ENCODE results near the gene TMEM178B.

The TMEM178B gene

DNA sequence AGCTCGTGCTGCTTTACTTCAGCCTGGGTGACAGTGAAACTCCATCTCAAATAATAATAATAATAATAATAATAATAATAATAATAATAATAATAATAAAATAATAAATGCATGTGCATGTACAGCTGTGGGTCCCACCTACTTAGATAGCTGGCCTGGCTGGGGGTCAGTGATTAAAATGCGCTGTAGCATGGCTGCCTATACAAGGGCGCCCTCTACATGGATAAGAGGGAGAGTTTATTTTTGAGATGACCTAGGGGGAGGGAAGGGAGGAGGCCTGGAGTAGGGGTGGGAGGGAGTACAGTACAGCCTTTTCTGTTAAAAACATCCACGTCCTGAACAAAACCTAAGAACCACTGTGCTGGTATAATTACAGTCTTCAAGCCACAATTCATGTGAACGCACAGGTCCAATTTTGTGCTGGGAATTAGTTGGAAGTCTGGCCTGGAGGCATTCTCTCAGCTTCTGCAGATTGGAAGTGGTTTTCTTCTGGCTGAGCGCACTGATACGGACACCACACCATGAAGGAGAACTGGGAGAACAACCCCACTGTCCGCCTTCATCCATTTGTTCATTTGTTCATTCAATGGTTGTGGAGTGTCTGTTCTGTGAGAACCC is 146.5 kb downstream of the TMEM178B start:
- no peak overlapping the region for H3K4me3 ChIP-seq (ENCODE audit: low read length)
- TF ChIP-seq, protein P1, sequence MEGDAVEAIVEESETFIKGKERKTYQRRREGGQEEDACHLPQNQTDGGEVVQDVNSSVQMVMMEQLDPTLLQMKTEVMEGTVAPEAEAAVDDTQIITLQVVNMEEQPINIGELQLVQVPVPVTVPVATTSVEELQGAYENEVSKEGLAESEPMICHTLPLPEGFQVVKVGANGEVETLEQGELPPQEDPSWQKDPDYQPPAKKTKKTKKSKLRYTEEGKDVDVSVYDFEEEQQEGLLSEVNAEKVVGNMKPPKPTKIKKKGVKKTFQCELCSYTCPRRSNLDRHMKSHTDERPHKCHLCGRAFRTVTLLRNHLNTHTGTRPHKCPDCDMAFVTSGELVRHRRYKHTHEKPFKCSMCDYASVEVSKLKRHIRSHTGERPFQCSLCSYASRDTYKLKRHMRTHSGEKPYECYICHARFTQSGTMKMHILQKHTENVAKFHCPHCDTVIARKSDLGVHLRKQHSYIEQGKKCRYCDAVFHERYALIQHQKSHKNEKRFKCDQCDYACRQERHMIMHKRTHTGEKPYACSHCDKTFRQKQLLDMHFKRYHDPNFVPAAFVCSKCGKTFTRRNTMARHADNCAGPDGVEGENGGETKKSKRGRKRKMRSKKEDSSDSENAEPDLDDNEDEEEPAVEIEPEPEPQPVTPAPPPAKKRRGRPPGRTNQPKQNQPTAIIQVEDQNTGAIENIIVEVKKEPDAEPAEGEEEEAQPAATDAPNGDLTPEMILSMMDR (conservative IDR thresholded peaks at IDR 0.05; ENCODE audit: low read depth, low read length), result peak; percentile 12
- DNase-seq (ENCODE audit: low read depth), result no peak

DNA sequence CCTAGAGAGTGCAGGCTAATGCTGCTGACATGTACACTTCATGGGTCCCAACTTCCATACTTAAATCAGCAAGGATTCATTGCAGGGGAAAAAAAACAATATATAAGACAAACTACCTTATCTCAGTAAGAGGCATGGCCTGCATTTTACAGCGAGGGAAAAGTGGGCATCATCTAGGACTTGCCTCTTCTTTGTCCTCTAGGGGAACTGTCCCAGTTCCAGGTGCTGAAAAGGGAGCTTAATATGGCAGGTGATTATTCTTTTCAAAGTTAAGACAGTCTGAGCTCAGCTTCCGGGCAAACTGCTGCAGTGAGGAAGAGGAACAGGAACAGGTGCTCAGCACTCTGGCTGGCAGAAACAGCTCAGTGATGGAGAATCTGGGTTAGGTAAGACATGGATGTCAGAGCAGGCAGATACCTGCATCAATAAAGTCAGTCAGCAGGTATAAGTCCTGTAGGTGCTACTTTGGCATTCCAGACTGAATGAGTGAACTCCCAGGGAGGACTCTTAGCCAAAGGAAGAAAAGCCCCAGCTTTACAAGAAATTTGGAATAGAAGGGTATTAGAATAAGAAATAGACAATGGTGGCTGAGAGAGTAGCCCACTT is 147.2 kb downstream of the TMEM178B start:
- TF ChIP-seq, protein P1 (conservative IDR thresholded peaks at IDR 0.05; ENCODE audit: low read depth, low read length), result no peak
- H3K4me3 ChIP-seq (ENCODE audit: low read length), result no peak overlapping the region
- no peak for DNase-seq (ENCODE audit: low read depth)

DNA sequence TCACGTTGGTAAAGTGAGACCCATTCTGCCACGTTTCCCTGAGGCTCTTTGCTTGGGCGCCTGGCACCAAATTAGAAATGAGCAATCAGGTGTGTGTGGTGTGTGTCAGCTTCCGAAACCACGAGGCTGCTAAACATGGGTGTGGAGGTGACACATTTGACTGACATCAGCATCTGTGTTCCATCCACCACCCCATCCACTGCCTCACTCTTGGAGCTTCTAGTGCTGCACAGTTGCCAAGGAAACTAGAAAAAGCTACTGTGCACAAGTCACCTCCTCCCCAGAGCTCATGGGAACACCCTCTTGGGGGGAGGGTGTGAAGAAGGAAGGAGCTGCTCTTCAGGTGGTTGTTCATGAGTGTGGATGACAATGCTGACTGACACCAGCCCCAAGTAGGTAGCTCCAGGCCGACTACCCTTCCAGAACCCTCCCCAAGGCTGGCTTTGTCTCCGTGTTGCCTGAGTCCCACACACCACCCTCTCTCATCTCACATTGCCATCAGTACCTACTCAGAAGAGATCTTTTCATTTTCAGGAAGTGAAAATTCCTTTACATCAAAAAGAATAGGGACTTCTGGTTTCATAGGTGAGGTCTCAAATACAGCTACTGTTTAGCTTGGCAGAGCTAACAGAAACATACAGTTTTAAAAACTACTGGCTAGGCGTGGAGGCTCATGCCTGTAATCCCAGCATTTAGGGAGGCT is 152.2 kb downstream of the TMEM178B start:
- no peak for DNase-seq (ENCODE audit: low read depth)
- TF ChIP-seq, protein P1 (conservative IDR thresholded peaks at IDR 0.05; ENCODE audit: low read depth, low read length), result no peak
- H3K4me3 ChIP-seq (ENCODE audit: low read length), result no peak overlapping the region

DNA sequence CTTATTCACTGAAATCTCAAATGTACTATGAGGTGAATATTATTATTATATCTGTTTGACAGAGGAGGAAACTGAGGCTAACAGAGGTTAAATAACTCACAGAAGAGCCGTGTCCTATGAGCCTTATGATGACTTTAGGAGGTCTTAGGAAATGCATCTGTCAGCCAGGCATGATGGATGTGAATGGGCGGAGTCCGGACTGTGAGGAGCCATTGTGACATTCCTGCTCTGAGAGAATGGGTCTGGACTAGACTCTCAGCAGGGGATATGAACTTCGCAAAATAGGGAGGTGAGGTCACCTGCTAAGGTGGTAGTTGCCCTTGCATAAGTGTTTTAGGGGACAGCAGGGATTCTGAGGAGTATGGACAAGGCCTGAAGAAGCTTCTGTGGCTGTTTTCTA is 153.6 kb downstream of the TMEM178B start:
- no peak overlapping the region for H3K4me3 ChIP-seq (ENCODE audit: low read length)
- no peak for DNase-seq (ENCODE audit: low read depth)
- TF ChIP-seq, protein P1 (conservative IDR thresholded peaks at IDR 0.05; ENCODE audit: low read depth, low read length), result no peak

DNA sequence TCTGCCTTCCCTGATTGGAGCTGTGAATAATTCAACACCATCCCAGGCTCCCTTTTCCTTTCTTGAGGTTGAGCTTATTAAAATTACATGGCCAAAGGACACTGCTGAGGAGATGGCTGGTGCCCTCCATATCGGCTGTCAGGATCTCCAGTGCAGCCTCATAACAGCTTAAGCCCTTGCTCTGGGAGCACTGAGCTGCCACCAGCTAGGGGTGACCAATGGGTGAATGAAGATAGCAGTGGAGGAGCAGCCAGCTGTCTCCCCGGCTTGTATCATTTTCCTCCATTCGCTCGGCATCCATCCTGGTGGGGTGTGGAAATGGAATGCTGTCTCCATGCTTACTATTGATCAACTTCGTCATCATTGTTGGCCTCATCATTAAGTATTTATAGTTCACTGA is 154.6 kb downstream of the TMEM178B start:
- DNase-seq (ENCODE audit: low read depth), result no peak
- TF ChIP-seq, protein P1 (conservative IDR thresholded peaks at IDR 0.05; ENCODE audit: low read depth, low read length), result no peak
- no peak overlapping the region for H3K4me3 ChIP-seq (ENCODE audit: low read length)

DNA sequence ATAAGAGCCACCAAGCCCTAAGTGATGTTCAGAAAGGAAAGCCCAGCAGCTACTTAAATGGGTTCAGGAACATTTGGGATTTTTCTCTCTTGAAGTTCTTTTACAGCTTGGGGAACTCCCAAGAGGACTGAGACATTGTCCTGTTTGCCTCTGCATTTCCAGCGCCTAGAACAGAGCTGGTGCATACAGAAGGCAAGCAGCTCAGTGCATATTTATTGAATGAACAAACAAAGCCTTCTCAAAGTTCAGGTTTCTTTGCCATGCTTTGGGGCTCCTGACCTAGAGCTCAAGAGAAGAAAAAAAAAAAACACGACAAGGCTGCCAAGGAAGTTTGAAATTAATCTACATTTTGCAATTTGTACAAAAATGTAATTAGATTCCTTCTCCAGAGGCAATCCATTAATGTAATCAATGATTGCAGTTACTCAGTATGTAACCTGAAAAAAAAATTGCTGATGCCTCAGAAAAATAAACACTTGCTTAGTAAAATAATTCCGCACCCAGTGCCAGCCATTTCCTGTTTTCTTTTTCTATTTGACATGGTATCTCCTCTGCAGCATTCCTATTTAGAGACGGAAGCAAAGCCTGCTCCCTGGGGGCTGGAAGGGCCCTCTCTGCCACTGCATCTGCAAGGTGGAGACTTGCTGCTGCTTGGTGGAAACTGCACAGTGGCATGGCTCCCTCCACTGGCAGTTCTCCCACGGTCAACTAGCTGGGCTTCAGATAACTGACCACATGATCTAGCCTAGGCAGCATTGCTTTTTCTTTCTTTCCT is 157.3 kb downstream of the TMEM178B start:
- TF ChIP-seq, protein P1 (conservative IDR thresholded peaks at IDR 0.05; ENCODE audit: low read depth, low read length), result peak; percentile 50
- DNase-seq (ENCODE audit: low read depth), result no peak
- no peak overlapping the region for H3K4me3 ChIP-seq (ENCODE audit: low read length)

Measured in retinal pigment epithelial cell (primary cell).